ENCODE data around the gene SYT5.

GRCh38 chr19:55169136-55169535 is 11.0 kb downstream of the SYT5 start:
- no peak for TF ChIP-seq CTCF (IDR thresholded peaks at IDR 0.05)
- TF ChIP-seq POLR2A (IDR thresholded peaks at IDR 0.05): no peak

Data from uterus (tissue), 2 donors.